GM12878 (cell line): ENCODE data around the gene MARVELD3. TPM values are rescaled to one million over a fixed set of nuclear protein-coding genes. Genes with fewer than 3 reads are reported as not detected.

Experiments used
- ATAC-seq: fragments of 200-7000 bp; cut with Tn5 transposase; 3 replicates; pipeline ENCODE4 v1.9.1; 2020; ENCODE audit warnings: mild to moderate bottlenecking, moderate library complexity
- BruUV-seq: library from RNA; stranded (reverse); fragments of 400-500 nt; replicated peaks from 2 replicates; lab custom pipeline; 2021; lab: Mats Ljungman, UMichigan
- CTCF ChIA-PET: fragments of 300-600 bp; sonication (Branson Sonifier 250); formaldehyde crosslinking; extraction: SDS; loops from one replicate; lab custom pipeline; 2021; ENCODE audit warnings: inconsistent platforms; lab: Yijun Ruan, JAX
- POLR2A ChIA-PET: fragments of 350-600 bp; formaldehyde crosslinking; extraction: SDS; loops from one replicate; lab custom pipeline; 2021; ENCODE audit warnings: inconsistent platforms; lab: Charles Lee
- RAD21 ChIA-PET: fragments of 300-600 bp; sonication (Branson Sonifier 250); formaldehyde crosslinking; loops from one replicate; lab custom pipeline; 2023; ENCODE audit warnings: antibody characterized with exemption; ENCODE audit not compliant: unreplicated experiment; lab: Charles Lee
- SMC1A ChIA-PET: fragments of 300-600 bp; sonication (Branson Sonifier 250); formaldehyde crosslinking; loops from one replicate; lab custom pipeline; 2023; ENCODE audit not compliant: unreplicated experiment, uncharacterized antibody; lab: Charles Lee
- DNase-seq: peaks from one replicate; pipeline ENCODE4 v3.0.0-alpha.2; 2011; ENCODE audit warnings: low read depth, low spot score
- FAIRE-seq: peaks from 3 replicates; lab custom pipeline; 2011; peaks lifted over from hg19 to GRCh38; lab: Jason Lieb, UNC
- H2AFZ ChIP-seq: 2 replicates; pipeline ENCODE4 v1.6.0; 2011; ENCODE audit warnings: low read depth, low read length, control low read depth; ENCODE audit not compliant: control insufficient read depth
- H3K27ac ChIP-seq: 2 replicates; pipeline ENCODE4 v1.5.1; 2011; ENCODE audit warnings: control low read depth; ENCODE audit not compliant: control insufficient read depth, insufficient read depth
- H3K27me3 ChIP-seq, 2 experiments: replicated peaks in 1 of 2; 2 replicates each; pipeline versions ENCODE4 v1.6.0 to v1.6.1; 2011; ENCODE audit warnings: low read length in 1 of 2; ENCODE audit not compliant: control insufficient read depth in 2 of 2, insufficient read depth in 2 of 2
- H3K36me3 ChIP-seq, 2 experiments: 2 replicates each; pipeline ENCODE4 v1.5.1; 2011; ENCODE audit warnings: low read length in 1 of 2; ENCODE audit not compliant: control insufficient read depth in 2 of 2, insufficient read depth in 2 of 2
- H3K4me1 ChIP-seq: 2 replicates; pipeline ENCODE4 v1.6.1; 2011; ENCODE audit warnings: mild to moderate bottlenecking, low read length, moderate library complexity, mixed read lengths; ENCODE audit not compliant: control insufficient read depth, insufficient read depth
- H3K4me2 ChIP-seq: 2 replicates; pipeline ENCODE4 v1.6.0; 2011; ENCODE audit warnings: control low read depth; ENCODE audit not compliant: control insufficient read depth, insufficient read depth
- H3K4me3 ChIP-seq: fragments of 200-600 bp; sonication (generic); 2 replicates; pipeline ENCODE4 v1.5.1; 2016
- H3K79me2 ChIP-seq: 2 replicates; pipeline ENCODE4 v1.6.0; 2011; ENCODE audit warnings: low read length; ENCODE audit not compliant: control insufficient read depth, insufficient read depth
- H3K9ac ChIP-seq: 2 replicates; pipeline ENCODE4 v1.8.0; 2011; ENCODE audit warnings: low read length, control low read depth, mixed read lengths; ENCODE audit not compliant: control insufficient read depth, insufficient read depth
- H3K9me3 ChIP-seq: replicated peaks from 3 replicates; pipeline ENCODE4 v1.5.1; 2011; ENCODE audit warnings: mild to moderate bottlenecking, low read length; ENCODE audit not compliant: control insufficient read depth, insufficient read depth
- H4K20me1 ChIP-seq: 2 replicates; pipeline ENCODE4 v1.6.0; 2011; ENCODE audit not compliant: control insufficient read depth, insufficient read depth
- BRCA1 ChIP-seq: IDR thresholded peaks from 2 replicates; pipeline ENCODE4 v1.6.1; 2011; ENCODE audit warnings: low read depth, low read length, improper control_type of control experiment
- GABPA ChIP-seq: IDR thresholded peaks from 2 replicates; pipeline ENCODE4 v1.6.1; 2014; ENCODE audit warnings: antibody characterized with exemption, low read depth, mild to moderate bottlenecking, inconsistent platforms
- HDGF ChIP-seq: fragments of 450-650 bp; IDR thresholded peaks from 2 replicates; pipeline ENCODE4 v1.6.1; 2016; ENCODE audit warnings: antibody characterized with exemption
- JUND ChIP-seq: IDR thresholded peaks from 2 replicates; pipeline ENCODE4 v1.6.1; 2012; ENCODE audit warnings: low read depth, mild to moderate bottlenecking, low read length, improper control_type of control experiment, moderate library complexity
- PAX8 ChIP-seq: fragments of 450-650 bp; IDR thresholded peaks from 2 replicates; pipeline ENCODE4 v1.6.1; 2017; ENCODE audit warnings: mild to moderate bottlenecking, moderate library complexity
- SP1 ChIP-seq: IDR thresholded peaks from one replicate; pipeline ENCODE4 v1.6.1; 2011; ENCODE audit warnings: low read depth, low read length
- ZNF384 ChIP-seq: IDR thresholded peaks from 2 replicates; pipeline ENCODE4 v1.6.1; 2012; ENCODE audit warnings: low read depth, mild to moderate bottlenecking, low read length, improper control_type of control experiment, borderline replicate concordance
- WGBS: methylation state at CpG from one replicate; pipeline ENCODE4 v1.1.6; 2016; ENCODE audit warnings: low lambda C conversion rate; ENCODE audit not compliant: insufficient replicate concordance, insufficient coverage; ENCODE audit errors: missing lambda C conversion rate; 5-methylcytosine and 5-hydroxymethylcytosine counted together
- in situ Hi-C: fragments of 300-500 bp; cut with MboI; formaldehyde crosslinking; loops from 9 replicates; pipeline ENCODE4 v1.14.3; 2018; ENCODE audit warnings: mixed read lengths
- intact Hi-C: fragments of 100-400 bp; cut with micrococcal nuclease; formaldehyde crosslinking; loops from one replicate; pipeline ENCODE4 v1.14.2; 2022; ENCODE audit not compliant: unreplicated experiment
- polyA plus RNA-seq, 11 experiments: library from polyadenylated mRNA; depleted of rRNA in 4 of 11; unstranded in 6 of 11; stranded (reverse) in 5 of 11; fragments of >200 nt; fragmentation: Nextera tagmentation in 4 of 11; fragmentation: Illumina TruSeq in 1 of 11; extraction: Ambion mirVana in 4 of 11; extraction: Trizol in 1 of 11; gene quantifications; 1 replicate in 1 of 11; 2 replicates in 10 of 11; pipeline versions ENCODE4 v1.2.1 to v1.2.3, GENCODE V29; 2011 to 2016; ENCODE audit warnings: inconsistent platforms in 2 of 11, missing spikeins in 2 of 11, low read depth in 1 of 11
- total RNA-seq, 4 experiments: library from RNA; depleted of rRNA in 3 of 4; stranded (reverse); fragments of >200 nt in 3 of 4; fragmentation: Illumina TruSeq in 1 of 4; extraction: Trizol in 1 of 4; gene quantifications; 2 replicates each; pipeline versions ENCODE4 v1.2.1 to v1.2.3, GENCODE V29; 2013 to 2021
- TF ChIP-seq, protein P1 (sequence below): fragments of 450-650 bp; IDR thresholded peaks from 2 replicates; pipeline ENCODE4 v1.6.1; 2017; ENCODE audit warnings: borderline replicate concordance
- TF ChIP-seq, protein P2 (sequence below): fragments of 150-350 bp; IDR thresholded peaks from 2 replicates; pipeline ENCODE4 v1.6.1; 2014; ENCODE audit warnings: mild to moderate bottlenecking, low read depth, low read length

Gene MARVELD3
- total and polyA plus RNA-seq, 10 of the 15 experiments (the other 5 are each of a cell fraction or from before 2014, with no cell fraction given) = 0.03 to 0.18 (median 0.09) TPM; not detected in 4

DNA sequence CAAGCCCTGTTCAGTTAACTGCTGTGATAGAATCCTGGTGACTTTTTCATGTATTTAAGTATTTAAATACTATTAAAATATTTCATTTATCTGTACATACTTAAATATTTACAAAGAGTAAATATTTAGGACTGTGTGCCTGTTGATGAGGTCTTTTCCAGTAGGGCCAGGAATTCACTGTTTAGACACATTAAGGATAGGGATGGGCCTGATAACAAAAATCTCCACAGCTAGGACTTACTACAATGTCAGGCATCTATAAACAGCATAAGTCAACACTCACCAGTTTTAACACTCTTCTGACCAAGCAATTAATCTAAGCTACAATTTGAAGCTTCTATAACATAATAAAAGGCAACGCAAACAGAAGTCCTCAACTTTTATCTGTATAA is 47.6 kb downstream of the MARVELD3 start:
- TF ChIP-seq GABPA (no peak), ZNF384 (no peak), HDGF (no peak), SP1 (no peak), JUND (no peak), PAX8 (no peak), BRCA1 (no peak)
- TF ChIP-seq, protein P1, sequence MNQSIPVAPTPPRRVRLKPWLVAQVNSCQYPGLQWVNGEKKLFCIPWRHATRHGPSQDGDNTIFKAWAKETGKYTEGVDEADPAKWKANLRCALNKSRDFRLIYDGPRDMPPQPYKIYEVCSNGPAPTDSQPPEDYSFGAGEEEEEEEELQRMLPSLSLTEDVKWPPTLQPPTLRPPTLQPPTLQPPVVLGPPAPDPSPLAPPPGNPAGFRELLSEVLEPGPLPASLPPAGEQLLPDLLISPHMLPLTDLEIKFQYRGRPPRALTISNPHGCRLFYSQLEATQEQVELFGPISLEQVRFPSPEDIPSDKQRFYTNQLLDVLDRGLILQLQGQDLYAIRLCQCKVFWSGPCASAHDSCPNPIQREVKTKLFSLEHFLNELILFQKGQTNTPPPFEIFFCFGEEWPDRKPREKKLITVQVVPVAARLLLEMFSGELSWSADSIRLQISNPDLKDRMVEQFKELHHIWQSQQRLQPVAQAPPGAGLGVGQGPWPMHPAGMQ = no peak
- TF ChIP-seq, protein P2, sequence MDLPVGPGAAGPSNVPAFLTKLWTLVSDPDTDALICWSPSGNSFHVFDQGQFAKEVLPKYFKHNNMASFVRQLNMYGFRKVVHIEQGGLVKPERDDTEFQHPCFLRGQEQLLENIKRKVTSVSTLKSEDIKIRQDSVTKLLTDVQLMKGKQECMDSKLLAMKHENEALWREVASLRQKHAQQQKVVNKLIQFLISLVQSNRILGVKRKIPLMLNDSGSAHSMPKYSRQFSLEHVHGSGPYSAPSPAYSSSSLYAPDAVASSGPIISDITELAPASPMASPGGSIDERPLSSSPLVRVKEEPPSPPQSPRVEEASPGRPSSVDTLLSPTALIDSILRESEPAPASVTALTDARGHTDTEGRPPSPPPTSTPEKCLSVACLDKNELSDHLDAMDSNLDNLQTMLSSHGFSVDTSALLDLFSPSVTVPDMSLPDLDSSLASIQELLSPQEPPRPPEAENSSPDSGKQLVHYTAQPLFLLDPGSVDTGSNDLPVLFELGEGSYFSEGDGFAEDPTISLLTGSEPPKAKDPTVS = no peak
- Histone ChIP-seq H3K4me2 (no peak overlapping the region), H3K4me1 (no peaks in the 10 kb centered on the region), H3K9ac (no peak overlapping the region), H2AFZ (no peak overlapping the region), H4K20me1 (no peaks in the 10 kb centered on the region), H3K9me3 (no peaks in the 10 kb centered on the region; the same call in 2 of the 3 replicates), H3K27me3 (no peaks in the 10 kb centered on the region), H3K79me2 (no peaks in the 10 kb centered on the region), H3K36me3 (no peaks in the 10 kb centered on the region; a peak in 1 of 4 replicates), H3K27ac (no peak overlapping the region), H3K4me3 (no peak overlapping the region)
- no peak for DNase-seq
- 95% methylated on average over 1 of the region's 1 CpG for WGBS
- no peak for FAIRE-seq
- intact Hi-C loops = no loop called here
- ChIA-PET POLR2A (no interaction called here), SMC1A (interaction anchor here (1.1 to 2.0 kb wide), 4 partner anchors 8 to 63 kb away, joined by 3 to 6 read pairs (median 4); no protein-coding TSS in a partner anchor), CTCF (no interaction called here), RAD21 (no interaction called here)
- BruUV-seq = no TSS peak
- in situ Hi-C loops = no loop called here
- no peak for ATAC-seq
